ENCODE measurements around the gene WASF3. TPM values are rescaled to one million over a fixed set of nuclear protein-coding genes. Genes with fewer than 3 reads are reported as not detected.

The WASF3 gene
- total and polyA plus RNA-seq, 2 of the 13 experiments (the other 11 are each of a cell fraction or from before 2014, with no cell fraction given): 10.4 to 17.2 TPM

DNA sequence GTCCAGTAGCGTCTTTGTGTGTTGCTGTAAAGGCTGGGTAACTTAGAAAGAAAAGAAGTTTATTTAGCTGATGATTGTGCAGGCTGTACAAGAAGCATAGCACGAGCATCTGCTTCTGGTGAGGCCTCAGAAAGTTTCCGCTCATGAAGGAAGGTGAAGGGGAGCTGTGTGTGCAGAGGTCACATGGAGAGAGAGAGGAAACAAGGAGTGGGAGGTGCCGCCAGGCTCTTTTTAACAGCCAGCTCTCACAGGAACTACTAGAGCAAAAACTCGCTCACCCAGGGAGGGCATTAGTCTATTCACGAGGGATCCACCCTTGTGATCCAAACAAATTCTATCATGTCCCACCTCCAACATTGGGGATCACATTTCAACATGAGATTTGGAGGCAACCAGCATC, 103.3 kb downstream of the WASF3 start:
- no peaks in the 10 kb centered on the region for H3K36me3 ChIP-seq (replicated peaks in 1 of 2; ENCODE audit: control insufficient read depth in 1 of 2, insufficient read depth in 2 of 2, low read length in 2 of 2)
- H3K27me3 ChIP-seq (ENCODE audit: control insufficient read depth in 1 of 2, insufficient read depth in 2 of 2, low read length in 2 of 2): no peaks in the 10 kb centered on the region; a peak in 1 of 5 replicates
- no peaks in the 10 kb centered on the region for H3K79me2 ChIP-seq (ENCODE audit: insufficient read depth, low read length)
- peaks cover 6% of the 10 kb centered on the region for H3K4me1 ChIP-seq (ENCODE audit: insufficient read depth, low read length)
- FAIRE-seq (no peak), ATAC-seq (no peak), DNase-seq (ENCODE audit: low spot score) (no peak)
- H3K27ac ChIP-seq (ENCODE audit: extremely low read length, insufficient read depth, low read length): no peak overlapping the region
- BruUV-seq (replicated peaks): no TSS peak
- TF ChIP-seq ZNF766 (CRISPR knock-in tag; IDR thresholded peaks at IDR 0.05; ENCODE audit: borderline replicate concordance) (no peak), ZNF563 (CRISPR knock-in tag; IDR thresholded peaks at IDR 0.05) (no peak), TBX2 (CRISPR knock-in tag; IDR thresholded peaks at IDR 0.05; ENCODE audit: borderline replicate concordance) (no peak), ZNF776 (CRISPR knock-in tag; IDR thresholded peaks at IDR 0.05) (no peak), RARA (CRISPR knock-in tag; IDR thresholded peaks at IDR 0.05) (no peak)
- H3K9ac ChIP-seq (ENCODE audit: insufficient read depth, low read depth, low read length): no peak overlapping the region
- no peaks in the 10 kb centered on the region for H3K9me3 ChIP-seq (ENCODE audit: low read length)
- CTCF ChIA-PET (ENCODE audit: low intra/inter-chr PET ratio, low total read pairs): no interaction called here
- in situ Hi-C loops (cut with HindIII; ENCODE audit: extremely low pct_ligation_motif_present, low pct_unique_long_range_greater_than_20kb): no loop called here
- WGBS (ENCODE audit: low lambda C conversion rate): 34% methylated on average over 4 of the region's 6 CpGs
- H3K4me3 ChIP-seq (replicated peaks in 1 of 3; ENCODE audit: insufficient read depth in 1 of 3, low read depth in 2 of 3, low read length in 3 of 3): no peak overlapping the region
- H3K4me2 ChIP-seq (ENCODE audit: low read depth, low read length): no peak overlapping the region
- POLR2A ChIA-PET: no interaction called here
- intact Hi-C loops (cut with micrococcal nuclease; ENCODE audit: unreplicated experiment): no loop called here
- no peak overlapping the region for H2AFZ ChIP-seq (ENCODE audit: low read length)
- no peaks in the 10 kb centered on the region for H4K20me1 ChIP-seq (ENCODE audit: insufficient read depth, low read length)

DNA sequence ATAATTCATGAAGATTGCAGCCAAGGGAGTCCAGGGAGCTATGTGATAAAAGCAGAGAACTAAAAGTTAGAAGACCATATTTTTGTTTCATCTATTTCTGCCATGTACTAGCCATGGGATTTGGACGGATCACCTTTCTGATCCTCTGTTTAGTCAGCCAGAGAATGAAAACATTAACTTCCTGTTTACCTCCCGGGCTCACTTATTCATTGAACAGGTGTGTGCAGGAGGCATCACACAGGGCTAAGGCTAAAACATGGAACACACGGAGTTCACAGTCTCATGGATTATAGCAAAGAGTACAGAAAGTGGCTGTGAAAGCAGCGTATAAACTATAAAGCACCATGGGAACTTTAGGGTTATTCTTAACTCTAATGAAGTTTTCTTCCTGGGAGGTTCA, 106.3 kb downstream of the WASF3 start:
- no peak overlapping the region for H2AFZ ChIP-seq (ENCODE audit: low read length)

More for the DNA sequence above, 106.3 kb downstream of the WASF3 start:
- TF ChIP-seq, protein P1, sequence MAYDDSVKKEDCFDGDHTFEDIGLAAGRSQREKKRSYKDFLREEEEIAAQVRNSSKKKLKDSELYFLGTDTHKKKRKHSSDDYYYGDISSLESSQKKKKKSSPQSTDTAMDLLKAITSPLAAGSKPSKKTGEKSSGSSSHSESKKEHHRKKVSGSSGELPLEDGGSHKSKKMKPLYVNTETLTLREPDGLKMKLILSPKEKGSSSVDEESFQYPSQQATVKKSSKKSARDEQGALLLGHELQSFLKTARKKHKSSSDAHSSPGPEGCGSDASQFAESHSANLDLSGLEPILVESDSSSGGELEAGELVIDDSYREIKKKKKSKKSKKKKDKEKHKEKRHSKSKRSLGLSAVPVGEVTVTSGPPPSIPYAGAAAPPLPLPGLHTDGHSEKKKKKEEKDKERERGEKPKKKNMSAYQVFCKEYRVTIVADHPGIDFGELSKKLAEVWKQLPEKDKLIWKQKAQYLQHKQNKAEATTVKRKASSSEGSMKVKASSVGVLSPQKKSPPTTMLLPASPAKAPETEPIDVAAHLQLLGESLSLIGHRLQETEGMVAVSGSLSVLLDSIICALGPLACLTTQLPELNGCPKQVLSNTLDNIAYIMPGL (CRISPR knock-in tag; IDR thresholded peaks at IDR 0.05; ENCODE audit: borderline replicate concordance in 1 of 2, low read depth in 1 of 2): no peak
- TF ChIP-seq FOXP1 (IDR thresholded peaks at IDR 0.05): no peak
- TF ChIP-seq FOXP1 (CRISPR knock-in tag; IDR thresholded peaks at IDR 0.05): 0 out of 2 replicates have a peak, but pooled peaks have one; percentile 18
- no peak for TF ChIP-seq GTF3A (CRISPR knock-in tag; conservative IDR thresholded peaks at IDR 0.05)
- TF ChIP-seq, protein P2, sequence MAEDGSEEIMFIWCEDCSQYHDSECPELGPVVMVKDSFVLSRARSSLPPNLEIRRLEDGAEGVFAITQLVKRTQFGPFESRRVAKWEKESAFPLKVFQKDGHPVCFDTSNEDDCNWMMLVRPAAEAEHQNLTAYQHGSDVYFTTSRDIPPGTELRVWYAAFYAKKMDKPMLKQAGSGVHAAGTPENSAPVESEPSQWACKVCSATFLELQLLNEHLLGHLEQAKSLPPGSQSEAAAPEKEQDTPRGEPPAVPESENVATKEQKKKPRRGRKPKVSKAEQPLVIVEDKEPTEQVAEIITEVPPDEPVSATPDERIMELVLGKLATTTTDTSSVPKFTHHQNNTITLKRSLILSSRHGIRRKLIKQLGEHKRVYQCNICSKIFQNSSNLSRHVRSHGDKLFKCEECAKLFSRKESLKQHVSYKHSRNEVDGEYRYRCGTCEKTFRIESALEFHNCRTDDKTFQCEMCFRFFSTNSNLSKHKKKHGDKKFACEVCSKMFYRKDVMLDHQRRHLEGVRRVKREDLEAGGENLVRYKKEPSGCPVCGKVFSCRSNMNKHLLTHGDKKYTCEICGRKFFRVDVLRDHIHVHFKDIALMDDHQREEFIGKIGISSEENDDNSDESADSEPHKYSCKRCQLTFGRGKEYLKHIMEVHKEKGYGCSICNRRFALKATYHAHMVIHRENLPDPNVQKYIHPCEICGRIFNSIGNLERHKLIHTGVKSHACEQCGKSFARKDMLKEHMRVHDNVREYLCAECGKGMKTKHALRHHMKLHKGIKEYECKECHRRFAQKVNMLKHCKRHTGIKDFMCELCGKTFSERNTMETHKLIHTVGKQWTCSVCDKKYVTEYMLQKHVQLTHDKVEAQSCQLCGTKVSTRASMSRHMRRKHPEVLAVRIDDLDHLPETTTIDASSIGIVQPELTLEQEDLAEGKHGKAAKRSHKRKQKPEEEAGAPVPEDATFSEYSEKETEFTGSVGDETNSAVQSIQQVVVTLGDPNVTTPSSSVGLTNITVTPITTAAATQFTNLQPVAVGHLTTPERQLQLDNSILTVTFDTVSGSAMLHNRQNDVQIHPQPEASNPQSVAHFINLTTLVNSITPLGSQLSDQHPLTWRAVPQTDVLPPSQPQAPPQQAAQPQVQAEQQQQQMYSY (CRISPR knock-in tag; IDR thresholded peaks at IDR 0.05): peak; percentile 71
- H3K36me3 ChIP-seq (replicated peaks in 1 of 2; ENCODE audit: control insufficient read depth in 1 of 2, insufficient read depth in 2 of 2, low read length in 2 of 2): 0 out of 5 replicates have a peak, but pooled peaks cover 0 to 2% of the 10 kb centered on the region in 2 experiments
- no peaks in the 10 kb centered on the region for H3K79me2 ChIP-seq (ENCODE audit: insufficient read depth, low read length)
- WGBS (ENCODE audit: low lambda C conversion rate): 60% methylated on average over 4 of the region's 4 CpGs
- DNase-seq (ENCODE audit: low spot score) (no peak), ATAC-seq (no peak), FAIRE-seq (no peak)
- in situ Hi-C loops (cut with HindIII; ENCODE audit: extremely low pct_ligation_motif_present, low pct_unique_long_range_greater_than_20kb) (no loop called here), intact Hi-C loops (cut with micrococcal nuclease; ENCODE audit: unreplicated experiment) (no loop called here)
- BruUV-seq (replicated peaks): no TSS peak
- H3K4me1 ChIP-seq (ENCODE audit: insufficient read depth, low read length): peaks cover 6% of the 10 kb centered on the region
- no peaks in the 10 kb centered on the region for H4K20me1 ChIP-seq (ENCODE audit: insufficient read depth, low read length)
- H3K27ac ChIP-seq (ENCODE audit: extremely low read length, insufficient read depth, low read length): no peak overlapping the region
- no peaks in the 10 kb centered on the region; a peak in 1 of 5 replicates for H3K27me3 ChIP-seq (ENCODE audit: control insufficient read depth in 1 of 2, insufficient read depth in 2 of 2, low read length in 2 of 2)
- H3K9ac ChIP-seq (ENCODE audit: insufficient read depth, low read depth, low read length): no peak overlapping the region
- CTCF ChIA-PET (ENCODE audit: low intra/inter-chr PET ratio, low total read pairs): no interaction called here
- H3K4me2 ChIP-seq (ENCODE audit: low read depth, low read length): no peak overlapping the region
- H3K9me3 ChIP-seq (ENCODE audit: low read length): no peaks in the 10 kb centered on the region
- no peak overlapping the region for H3K4me3 ChIP-seq (replicated peaks in 1 of 3; ENCODE audit: insufficient read depth in 1 of 3, low read depth in 2 of 3, low read length in 3 of 3)
- POLR2A ChIA-PET: no interaction called here

Measured in HepG2 (cell line).